Measurements from ENCODE around the gene PCNX1.

- TF ChIP-seq CTCF (IDR thresholded peaks at IDR 0.05; ENCODE audit: low read depth, low read length) (no peak), POLR2A (IDR thresholded peaks at IDR 0.05; ENCODE audit: extremely low read depth, insufficient read length) (no peak)
These were observed 46.8 kb downstream of the PCNX1 start for GRCh38 chr14:70954068-70954467.
